ENCODE results near the gene WHRN.

DNA sequence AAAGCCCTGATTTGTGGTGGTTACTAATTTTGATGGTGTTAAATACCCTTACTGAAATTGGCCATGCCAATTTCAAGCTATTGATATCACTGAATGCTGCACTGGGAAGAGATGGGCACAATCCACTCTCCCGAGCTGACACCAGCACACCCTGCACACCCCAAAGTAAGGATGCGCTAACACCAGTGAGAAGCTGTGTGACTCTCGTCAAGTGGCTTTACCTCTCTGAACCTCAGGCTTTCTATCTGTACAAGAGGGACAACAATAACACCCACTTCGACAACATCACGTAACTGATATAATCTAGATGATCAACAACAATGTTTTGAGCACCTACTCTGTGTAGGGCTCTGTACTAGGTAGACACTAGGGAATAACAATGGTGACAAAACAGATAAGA is 109.5 kb downstream of the WHRN start:
- TF ChIP-seq, protein P1, sequence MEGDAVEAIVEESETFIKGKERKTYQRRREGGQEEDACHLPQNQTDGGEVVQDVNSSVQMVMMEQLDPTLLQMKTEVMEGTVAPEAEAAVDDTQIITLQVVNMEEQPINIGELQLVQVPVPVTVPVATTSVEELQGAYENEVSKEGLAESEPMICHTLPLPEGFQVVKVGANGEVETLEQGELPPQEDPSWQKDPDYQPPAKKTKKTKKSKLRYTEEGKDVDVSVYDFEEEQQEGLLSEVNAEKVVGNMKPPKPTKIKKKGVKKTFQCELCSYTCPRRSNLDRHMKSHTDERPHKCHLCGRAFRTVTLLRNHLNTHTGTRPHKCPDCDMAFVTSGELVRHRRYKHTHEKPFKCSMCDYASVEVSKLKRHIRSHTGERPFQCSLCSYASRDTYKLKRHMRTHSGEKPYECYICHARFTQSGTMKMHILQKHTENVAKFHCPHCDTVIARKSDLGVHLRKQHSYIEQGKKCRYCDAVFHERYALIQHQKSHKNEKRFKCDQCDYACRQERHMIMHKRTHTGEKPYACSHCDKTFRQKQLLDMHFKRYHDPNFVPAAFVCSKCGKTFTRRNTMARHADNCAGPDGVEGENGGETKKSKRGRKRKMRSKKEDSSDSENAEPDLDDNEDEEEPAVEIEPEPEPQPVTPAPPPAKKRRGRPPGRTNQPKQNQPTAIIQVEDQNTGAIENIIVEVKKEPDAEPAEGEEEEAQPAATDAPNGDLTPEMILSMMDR (IDR thresholded peaks at IDR 0.05), result no peak
- TF ChIP-seq POLR2AphosphoS5 (IDR thresholded peaks at IDR 0.05; ENCODE audit: insufficient read depth in 1 of 2, low read depth in 1 of 2), result no peak
